ENCODE data around the gene SOST.

SOST gene

DNA sequence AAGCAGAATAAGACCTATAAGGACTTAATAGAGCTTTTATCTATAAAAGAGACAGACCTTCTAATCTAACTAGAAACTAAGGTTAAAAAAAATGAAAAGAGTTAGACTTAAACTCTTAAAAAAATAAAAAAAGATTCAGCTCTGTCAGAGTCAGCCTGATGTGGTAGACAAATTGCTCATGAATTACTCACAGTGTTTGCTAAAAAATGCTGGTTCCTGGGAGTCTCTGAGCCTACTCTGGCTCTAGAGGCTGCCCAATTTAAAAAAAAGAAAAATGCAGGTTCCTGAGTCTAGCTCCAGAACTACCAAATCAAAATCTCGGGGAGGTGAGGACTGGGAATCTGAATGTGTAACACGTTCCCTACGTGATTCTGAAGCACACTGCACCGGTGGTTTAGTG, 18.1 kb downstream of the SOST start:
- no peak for FAIRE-seq

DNA sequence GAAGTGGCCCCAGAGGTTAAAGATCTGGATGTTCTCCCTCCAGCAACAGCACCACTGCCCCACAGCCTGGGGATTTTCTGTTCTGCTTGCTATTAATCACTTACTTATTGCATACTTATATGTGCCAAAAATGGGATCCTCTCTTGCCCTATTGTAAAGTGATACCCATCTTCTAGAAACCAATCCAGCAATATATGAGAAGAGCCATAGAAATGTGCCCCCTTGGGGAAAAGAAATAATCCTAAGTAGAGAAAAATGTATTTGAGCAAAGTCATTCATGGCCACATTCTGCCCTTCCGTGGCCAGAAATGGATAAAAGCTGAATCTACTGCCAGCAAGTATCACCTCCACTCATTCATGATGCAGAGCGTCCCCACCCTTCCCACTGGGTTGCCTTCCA, 20.9 kb downstream of the SOST start:
- FAIRE-seq, result no peak

DNA sequence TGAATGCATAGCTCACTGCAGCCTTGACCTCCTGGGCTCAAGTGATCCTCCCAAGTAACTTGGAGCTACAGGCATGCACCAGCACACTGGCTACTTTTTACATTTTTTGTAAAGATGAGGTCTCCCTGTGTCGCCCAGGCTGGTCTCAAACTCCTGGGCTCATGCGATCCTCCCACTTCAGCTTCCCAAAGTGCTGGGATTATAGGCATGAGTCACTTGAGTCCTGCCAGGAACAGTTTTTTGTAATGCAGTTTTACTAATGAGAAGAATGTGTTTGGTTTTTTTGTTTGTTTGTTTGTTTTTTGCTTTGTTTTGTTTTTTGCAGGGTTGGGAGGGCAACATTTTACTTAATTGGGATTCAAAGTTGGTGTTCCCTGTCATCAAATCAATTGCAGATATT, 22.2 kb downstream of the SOST start:
- no peak for FAIRE-seq

DNA sequence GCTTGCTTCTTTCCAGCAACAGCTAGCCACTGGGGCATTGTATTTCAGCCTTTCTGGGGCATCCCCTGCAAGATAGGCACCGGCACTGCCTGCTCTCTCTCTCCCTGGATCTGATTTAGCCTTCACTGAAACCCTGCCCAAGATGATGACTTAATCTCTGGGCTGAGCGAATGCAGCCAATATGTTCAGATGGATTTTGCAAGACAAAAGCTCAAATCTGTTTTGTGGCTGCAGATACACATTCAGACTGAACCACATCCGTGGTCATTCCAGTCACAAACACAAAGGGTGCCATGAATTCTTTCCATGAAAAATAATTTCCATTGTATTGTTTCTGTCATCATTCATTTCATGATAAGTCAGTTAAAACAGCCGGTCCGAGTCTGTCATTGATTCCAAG, 24.2 kb downstream of the SOST start:
- no peak for FAIRE-seq

DNA sequence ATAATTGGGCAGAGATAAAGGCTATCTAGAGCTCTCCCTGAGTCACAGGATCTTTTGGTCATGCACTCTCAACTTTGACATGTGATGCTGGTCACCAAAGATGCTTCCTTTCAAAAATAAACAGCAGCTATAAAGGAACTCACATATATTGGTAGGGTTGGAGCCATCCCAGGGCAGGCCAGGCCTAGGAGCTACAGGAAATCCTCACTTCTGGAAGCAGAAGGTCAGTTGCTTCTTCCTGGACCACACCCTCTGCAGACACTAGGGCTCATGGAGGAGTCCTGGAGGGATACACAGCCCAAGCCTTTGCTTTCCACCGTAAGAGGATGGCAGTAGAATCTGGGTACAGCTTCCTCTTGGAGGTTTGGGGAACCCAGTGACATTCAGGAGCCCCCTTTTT, 24.6 kb downstream of the SOST start:
- FAIRE-seq, result no peak

DNA sequence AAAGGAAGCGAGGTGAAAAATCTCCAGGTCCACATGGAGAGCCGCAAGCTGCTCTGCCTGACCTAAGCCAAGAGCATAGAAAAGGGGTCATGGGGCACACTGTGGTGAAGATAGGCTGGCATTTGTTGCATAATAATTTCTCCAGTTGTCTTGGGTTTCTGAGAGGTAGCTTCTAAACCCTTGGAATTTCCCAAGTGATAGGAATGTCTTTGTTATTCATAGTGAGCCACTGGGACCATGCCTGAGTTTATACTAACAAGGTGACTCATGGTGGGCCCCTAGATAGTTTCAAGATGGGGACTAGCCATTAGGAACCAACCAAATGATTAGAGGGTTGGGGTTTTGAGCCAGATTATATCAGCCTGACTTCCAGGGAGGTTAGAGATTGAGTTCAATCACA, 25.6 kb downstream of the SOST start:
- FAIRE-seq, result no peak

DNA sequence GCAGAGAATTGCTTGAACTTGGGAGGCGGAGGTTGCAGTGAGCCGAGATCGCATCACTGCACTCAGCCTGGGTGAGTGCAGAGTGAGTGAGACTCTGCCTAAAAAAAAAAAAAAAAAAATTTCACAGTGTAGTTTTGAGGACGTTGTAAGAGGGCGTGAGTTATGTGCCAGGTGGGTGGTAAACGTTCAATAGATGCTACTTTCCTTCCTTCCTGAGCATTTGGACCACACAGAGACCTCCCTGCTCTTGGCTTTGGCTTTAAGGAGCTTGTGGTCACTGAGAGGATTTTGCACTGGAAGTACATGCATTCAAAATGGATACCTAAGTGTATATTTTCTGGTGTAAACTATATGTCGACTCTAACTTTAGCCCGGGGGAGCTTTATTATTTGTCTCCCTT, 30.5 kb downstream of the SOST start:
- FAIRE-seq, result no peak

DNA sequence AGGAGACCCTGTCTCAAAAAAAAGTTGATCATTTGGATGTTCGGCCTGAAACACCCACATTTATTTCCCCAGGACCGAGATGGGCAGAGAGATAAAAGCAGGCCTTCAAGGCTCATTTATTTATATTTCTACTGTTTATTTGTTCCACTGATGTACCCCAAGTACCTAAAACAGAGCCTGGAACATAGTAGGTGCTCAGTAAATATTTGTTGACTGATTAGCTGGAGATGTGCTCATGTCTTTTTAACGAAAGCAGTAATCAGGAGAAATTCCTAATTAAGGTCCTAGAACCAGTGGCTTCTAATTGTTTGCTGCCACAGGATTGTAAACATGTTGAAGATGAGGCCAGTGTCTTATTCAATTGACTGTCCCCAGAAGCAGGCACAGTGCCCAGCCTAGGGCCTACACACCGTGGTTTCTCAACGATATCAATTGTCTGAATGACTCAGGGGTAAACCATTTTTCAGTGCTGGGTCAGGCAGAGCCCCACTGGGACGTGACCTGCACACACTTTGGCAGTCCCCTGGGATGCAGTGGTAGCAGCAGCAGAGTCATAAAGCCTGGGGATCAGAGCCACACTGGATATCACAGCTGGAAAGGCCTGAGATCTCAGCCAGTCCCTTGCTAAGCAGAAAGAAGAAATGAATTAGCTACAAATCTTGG, 34.8 kb downstream of the SOST start:
- no peak for FAIRE-seq

DNA sequence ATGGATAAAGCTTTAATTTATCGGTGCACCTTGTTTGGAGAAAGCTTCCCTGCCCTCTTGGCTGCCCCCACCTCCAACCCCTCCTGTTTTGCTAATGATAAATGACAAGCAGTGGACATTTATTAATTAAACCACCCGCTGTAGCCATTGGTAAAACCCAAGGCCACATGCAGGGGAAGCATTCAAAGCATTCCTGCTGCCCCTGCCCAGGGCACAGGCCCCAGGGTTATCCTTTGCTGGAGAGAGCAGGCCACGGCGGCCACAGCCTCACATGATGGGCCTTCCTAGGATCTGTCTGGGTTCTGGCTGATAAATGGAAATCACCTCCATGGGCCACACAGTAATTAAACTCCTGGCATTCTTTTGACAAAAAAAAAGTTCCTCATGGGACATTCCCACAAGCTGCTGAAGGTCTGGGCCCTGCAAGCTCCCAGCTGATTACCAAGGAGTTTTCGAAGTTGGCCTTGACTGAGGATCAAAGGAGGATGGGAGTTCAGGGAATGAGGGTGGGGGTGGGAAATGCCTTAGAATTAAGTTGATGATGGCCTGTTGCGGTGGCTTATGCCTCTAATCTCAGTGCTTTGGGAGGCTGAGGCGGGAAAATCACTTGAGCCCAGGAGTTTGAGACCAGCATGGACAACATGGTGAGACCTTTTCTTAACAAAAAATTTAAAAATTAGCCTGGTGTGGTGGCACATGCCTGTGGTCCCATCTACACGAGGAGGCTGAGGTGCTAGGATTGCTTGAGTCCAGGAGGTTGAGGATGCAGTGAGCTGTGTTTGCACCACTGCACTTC, 35.5 kb downstream of the SOST start:
- FAIRE-seq, result no peak

DNA sequence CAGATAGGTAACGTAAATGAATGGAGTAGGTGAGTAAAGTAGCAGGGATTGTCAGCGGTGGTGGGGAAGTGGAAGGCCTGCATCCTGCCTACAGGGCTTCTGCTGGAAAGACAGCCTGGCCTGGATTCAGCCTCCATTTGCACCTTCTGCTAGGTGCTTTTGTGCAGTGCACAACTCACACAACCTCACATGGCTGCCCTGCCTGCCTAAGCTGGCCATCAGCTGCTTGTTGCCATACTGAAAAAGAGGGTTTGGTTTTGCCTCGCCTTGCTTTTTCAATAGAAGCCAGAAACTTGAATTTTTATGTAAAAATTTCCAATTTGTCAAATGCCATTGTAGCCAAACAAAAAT, 36.3 kb downstream of the SOST start:
- FAIRE-seq, result no peak

DNA sequence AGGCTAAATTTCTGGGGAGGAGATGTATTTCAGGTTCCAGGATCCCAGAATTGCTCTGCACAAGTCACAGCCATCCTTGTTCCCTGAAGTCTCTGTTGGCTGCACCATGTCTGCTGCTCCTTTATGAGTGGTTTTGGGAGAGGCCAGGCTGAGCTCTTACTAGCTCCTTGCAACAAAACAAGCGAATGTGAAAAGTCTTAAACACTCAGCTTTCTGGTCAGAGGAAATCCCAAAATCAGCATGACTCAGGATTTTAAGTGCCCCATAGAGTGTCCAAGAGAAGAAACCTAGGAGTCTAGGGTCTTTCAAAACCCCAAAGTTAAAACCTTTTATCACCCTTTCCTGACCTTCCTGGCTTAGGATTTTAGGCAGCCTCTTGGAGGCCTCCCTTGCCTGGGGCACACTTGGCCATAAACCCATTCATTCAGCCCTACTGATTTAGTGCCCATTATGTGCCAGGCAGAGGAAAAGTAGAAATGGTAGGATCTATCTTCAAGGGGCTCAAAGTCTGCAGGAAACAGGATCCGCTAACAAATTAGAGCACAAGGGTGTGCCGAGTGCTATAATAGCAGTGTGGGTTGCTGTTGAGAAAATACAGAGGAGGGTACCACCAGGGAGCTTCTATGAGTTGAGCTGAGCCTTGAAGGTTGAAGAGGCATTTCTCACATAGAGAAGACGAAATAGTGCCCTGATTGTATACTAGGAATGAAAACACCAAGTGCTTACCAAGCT, 36.9 kb downstream of the SOST start:
- FAIRE-seq, result no peak

DNA sequence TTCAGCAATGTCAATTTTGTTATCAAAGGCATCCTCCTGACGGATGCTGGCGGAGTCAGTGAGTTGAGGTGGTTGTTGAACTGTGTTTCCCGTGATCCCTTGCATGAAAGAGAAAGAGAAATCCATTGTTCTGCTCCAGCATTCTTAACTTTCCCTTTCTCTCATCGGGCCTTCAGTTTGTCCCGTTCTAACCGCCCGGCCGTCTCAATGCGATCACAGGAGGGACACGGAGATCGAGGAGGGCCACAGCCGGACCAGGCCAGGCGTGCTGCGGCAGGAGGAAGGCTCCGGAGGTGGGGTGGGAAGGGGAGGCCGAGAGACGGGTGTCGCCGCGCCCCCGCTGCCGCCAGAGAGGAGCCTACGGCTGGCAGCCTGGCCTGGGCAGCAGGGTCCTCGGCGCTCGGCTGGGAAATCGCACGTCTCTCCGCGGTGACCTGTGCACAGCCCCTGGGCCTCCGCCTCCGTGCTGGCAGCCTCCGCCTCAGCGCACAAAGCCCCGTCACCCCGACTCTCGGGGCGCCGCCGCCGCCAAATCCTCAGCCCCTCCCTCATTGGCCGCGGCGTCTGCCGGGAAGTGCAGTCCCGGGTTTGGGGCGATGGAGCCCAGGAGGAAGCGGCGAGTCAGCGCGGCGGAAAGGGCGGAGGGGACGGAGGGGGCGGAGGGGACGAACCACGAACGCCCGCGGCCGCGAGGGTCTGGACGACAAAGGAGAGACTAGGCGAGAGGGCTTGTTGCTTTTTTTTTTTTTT, 38.1 kb downstream of the SOST start:
- no peak for FAIRE-seq

DNA sequence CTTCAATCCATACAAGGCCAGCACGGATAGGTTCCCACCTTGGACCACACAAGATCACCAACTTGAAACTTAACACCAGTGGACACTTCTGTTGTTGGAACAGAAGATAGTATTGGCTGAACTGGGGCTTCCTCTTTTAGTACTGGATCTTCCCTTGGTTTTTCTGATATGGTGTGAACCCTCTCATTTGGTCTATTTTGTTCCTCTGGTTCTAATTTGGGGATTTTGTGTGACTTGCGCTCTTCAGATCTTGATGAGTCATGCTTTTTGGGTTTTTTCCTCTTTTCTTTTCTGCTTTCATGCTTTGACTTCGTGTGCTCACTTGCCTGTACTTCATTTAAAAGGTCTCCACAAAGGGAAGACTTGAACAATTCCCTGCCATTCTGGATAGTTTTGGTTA, 39.0 kb downstream of the SOST start:
- FAIRE-seq, result no peak

DNA sequence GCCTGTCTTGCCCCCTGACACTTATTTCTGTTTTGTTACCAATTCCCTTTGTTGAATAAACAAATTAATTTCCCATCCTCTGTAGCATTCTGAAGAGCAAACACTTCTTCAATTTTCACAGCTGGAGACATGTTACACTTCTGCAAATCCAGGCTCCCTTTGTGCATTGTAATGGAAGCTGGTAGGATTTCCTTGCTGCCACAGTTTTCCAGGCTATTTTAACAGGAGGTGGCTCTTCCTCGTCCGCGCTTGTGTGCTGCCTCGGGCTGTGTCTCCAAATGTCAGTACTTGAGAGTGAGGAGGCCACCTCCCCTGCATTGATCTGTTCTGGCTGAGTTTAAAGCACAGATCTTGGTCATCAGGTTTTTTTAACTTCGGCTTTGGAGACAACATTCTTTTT, 40.0 kb downstream of the SOST start:
- no peak for FAIRE-seq

DNA sequence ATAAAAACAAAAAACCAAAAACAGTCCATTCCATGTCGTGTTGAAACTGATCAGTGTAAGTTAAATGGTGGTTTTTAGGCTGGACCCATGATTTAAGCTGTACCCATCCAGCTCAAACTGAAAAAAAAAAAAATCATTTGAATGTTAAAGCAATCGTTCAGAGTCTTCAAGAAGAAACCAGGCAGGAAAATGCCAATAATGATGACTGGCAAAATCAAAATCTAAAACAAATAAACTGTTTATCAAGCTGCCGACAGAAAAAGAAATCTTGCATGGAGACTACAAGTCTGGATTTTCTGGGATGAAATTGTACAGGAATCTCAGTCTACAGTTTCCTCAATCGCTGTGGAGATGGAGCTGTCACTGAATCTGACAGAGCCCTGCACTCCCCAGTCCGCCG, 40.7 kb downstream of the SOST start:
- FAIRE-seq, result no peak

DNA sequence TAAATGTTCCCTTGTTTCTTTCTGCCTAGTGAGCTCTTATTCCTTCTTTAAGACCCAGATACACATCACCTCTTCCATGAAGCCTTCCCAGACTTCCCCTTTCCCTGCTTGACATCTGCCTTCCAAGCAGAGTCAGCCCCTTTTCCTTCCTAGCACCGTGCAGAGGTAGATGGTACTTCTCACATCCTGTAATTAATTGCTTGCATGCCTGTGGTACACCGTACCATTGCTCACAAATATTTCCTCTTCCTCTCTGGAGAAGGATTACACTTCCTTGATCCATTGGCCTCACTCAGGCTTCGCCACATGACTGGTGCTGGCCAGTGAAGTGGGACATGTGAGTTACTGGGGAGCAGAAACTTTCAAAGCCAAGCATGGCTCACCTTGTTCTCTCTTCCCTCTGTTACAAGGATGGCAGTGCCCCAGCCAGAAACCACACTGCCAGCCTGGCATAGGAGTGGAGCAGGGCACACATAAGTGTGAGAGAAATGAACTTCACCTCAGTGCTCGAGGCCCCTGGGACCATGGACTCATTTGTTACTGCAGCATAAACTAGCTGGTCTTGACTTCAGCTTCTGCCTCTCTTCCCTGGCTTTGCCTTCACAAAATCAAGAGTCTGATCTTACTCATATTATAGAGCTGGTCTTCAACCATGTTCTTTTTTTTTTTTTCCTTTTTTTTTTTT, 44.0 kb downstream of the SOST start:
- no peak for FAIRE-seq

DNA sequence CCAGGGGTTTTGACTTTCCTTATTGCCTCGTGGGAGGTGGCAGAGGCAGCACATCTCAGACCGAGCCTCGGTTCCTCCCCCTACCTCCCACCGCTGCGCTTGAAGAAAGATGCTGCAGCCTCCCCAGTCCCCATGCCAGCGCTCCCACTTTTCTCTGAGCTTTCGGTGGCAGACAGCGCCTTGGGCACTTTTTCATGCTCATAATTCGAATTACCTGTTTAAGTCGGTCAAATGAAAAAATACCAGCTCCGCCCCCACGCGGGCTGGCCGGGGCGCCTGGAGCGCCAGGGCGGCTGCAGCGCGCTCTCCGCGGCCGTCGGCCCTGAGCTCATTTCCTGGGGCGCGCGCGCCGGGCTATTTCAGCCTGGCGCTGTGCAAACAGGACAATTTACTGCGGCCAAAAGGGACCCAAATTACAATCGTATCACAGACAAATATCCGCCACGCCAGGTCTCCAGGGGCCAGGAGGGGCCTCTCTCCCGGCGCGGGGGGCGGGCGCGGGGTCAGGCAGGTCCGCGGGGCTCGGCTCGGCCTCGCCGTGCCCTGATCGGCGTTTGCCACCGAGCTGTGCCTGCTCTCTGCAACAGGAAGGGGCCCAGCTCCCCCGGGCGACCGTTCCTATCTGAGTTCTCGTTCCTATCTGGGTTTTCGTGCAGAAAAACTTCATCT, 45.0 kb downstream of the SOST start:
- FAIRE-seq, result no peak

DNA sequence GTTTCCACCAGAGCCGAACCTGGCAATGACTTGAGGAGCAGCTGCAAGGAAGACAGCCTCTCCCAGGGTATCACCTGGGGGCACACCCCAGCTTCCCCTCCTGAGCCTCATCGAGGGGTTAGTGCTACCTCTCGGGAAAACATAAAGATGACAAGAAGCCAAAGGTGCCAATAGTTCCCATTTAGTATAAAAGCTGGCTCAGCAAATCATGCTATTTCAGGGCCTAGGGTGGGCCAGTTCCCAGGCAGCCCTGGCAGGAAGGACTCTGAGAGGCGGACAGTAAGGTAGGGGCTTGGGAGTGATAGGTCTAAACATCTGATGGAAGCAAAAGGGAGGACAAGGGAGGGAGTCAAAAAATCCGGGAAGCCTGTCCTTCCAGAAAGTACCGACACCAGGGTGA, 46.2 kb downstream of the SOST start:
- FAIRE-seq, result no peak

DNA sequence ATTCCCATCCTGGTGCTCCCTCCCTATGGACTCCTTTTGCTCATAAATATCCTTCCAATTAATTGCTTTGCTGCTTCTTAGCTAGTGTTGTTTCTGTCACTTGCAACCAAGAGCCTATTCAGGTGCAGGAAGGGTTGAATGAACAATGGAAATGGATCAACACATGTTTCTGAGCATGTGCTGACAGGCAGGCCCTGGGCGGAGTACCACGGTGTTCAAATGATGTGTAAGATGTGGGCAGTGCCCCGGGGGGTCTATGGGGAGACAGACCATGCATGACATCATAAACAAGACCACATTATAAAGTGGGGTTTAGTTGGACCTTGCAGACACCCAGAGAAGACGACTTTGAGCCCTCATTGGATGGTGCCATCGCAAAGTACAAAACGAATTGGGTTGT, 48.5 kb downstream of the SOST start:
- FAIRE-seq, result no peak

DNA sequence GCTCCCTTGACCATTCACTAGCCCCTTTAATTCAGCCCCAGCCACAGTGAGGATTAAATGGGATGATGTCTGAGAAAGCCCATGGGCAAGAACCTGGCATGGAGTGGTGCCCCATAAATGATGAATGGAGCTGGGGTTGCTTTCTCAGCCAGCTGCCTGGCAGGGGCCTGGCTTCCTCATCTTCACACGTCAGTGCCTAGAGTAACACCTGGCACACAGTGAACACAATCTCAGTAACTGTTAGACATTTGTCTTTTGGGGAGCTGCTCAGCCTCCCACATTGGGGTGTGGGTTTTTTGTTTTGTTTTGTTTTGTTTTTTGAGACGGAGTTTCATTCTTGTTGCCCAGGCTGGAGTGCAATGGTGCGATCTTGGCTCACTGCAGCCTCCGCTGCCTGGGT, 49.4 kb downstream of the SOST start:
- FAIRE-seq, result no peak

DNA sequence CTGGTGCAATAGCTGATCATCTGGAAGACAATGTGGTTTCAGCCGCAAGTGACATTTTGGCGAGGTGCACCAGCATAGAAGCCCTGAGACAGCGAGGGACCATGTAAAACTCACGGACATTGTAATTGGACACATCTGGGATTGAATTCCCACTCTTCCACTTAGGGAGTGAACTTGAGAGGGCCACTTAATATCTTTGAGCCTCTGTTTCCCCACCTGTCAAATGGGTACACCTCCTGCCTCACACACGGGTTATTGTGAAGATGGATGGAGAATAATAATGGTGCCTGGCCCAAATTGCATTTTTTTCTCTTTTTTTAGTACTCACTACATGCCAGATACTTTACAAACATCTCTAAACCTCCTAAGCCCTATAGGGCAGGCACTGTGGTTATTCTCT, 51.4 kb downstream of the SOST start:
- FAIRE-seq, result no peak

DNA sequence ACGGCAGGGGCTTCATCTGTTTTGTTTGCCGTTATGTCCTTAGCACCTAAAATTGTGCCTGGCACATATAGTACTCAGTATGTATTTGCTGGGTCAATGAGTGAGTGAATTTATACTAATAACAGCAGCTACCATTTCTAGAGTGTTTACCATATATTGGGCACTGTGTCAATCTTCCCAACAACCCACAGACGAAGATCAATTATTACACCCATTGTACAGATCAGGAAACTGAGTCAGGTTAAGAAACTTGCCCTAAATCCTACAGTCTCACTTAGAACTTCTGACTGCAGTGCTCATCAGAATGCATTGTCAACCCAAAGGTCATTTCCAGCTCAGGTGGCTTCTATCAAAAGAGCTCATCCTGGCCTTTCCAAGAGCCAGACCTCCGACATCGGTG, 52.4 kb downstream of the SOST start:
- FAIRE-seq, result no peak
